ENCODE measurements around the gene AGBL3.
"Not testable (repeated sequence)": the region's sequence is repeated elsewhere in the genome, so short reads cannot be mapped to it uniquely, and the experiment has no call there.

Gene AGBL3

DNA sequence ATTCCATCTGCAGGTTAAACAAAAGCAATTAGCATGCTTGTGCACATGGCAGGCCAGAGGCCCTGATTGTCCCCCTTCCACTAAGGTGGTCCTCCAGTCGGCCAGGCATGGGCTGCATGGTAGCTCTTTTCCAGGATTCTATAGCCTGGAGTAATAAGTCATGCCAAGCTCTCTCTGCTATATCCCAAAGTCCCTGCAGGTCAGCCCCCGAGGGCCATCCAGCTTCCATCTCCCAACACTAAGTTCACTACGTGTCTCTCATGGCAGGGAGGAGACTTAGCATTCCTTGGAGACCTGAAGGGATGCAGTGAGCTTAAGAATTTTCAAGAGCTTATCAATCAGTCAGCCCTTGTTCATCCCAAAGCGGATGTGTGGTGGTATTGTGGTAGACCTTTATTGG is 187.6 kb downstream of the AGBL3 start:
- H3K4me1 ChIP-seq (ENCODE audit: control insufficient read depth, insufficient read depth, low read length); H3K27ac ChIP-seq (ENCODE audit: low read length); DNase-seq (ENCODE audit: low read depth, low spot score); H3K36me3 ChIP-seq (ENCODE audit: control insufficient read depth, insufficient read depth, low read length); H3K27me3 ChIP-seq (ENCODE audit: control insufficient read depth, insufficient read depth, low read length); H3K4me3 ChIP-seq (ENCODE audit: low read length); H3K9me3 ChIP-seq (ENCODE audit: control insufficient read depth, insufficient read depth, low read length): not testable (repeated sequence)
- WGBS (ENCODE audit: insufficient coverage, insufficient read length) = no CpG with 5 or more reads among the region's 4 CpGs

DNA sequence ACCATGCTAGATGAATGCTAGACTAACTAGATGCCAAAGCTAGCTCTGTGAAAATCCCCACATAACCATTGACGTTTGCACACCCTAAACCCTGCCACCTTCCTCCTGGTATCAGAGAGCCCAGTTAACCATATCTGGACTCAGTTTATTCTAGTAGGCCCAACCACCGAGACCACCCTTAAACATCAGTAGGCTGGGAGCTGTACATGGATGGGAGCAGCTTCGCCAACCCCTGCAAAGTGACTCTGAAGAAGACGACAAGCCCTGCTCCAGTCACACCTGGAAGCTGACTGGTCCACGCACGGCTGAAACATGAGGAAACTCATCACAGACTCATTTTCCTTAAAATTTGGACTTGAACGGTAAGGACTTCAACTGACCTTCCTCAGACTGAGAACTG is 188.6 kb downstream of the AGBL3 start:
- WGBS (ENCODE audit: insufficient coverage, insufficient read length) = no CpG with 5 or more reads among the region's 7 CpGs
- H3K27ac ChIP-seq (ENCODE audit: low read length) = no peak overlapping the region
- H3K9me3 ChIP-seq (ENCODE audit: control insufficient read depth, insufficient read depth, low read length) = no peaks in the 10 kb centered on the region
- no peak for DNase-seq (ENCODE audit: low read depth, low spot score)
- H3K4me3 ChIP-seq (ENCODE audit: low read length) = no peak overlapping the region
- no peaks in the 10 kb centered on the region for H3K27me3 ChIP-seq (ENCODE audit: control insufficient read depth, insufficient read depth, low read length)
- H3K36me3 ChIP-seq (ENCODE audit: control insufficient read depth, insufficient read depth, low read length) = no peaks in the 10 kb centered on the region
- H3K4me1 ChIP-seq (ENCODE audit: control insufficient read depth, insufficient read depth, low read length) = peaks cover 5% of the 10 kb centered on the region; the same call in 1 of the 2 replicates

DNA sequence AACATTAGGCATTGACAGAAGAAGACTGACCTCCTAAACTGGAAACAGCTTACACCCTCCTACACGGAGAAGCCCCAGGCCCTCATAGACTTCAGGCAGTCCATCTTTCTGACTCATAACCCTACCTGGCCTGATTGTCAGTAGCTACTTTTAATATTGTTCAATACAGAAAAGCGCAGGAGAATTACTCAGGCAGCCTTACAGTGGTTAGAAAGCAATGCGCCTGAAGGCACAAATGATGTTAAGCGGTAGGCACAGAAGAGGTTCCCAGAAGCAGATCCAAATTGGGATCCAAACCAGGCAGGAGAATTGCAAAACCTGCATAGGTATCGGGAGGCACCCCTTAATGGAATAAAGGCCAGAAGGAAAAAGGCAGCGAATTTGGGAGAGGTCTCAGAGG is 189.6 kb downstream of the AGBL3 start:
- Histone ChIP-seq H3K27me3 (ENCODE audit: control insufficient read depth, insufficient read depth, low read length) (no peaks in the 10 kb centered on the region), H3K27ac (ENCODE audit: low read length) (no peak overlapping the region), H3K36me3 (ENCODE audit: control insufficient read depth, insufficient read depth, low read length) (no peaks in the 10 kb centered on the region), H3K4me3 (ENCODE audit: low read length) (no peak overlapping the region), H3K4me1 (ENCODE audit: control insufficient read depth, insufficient read depth, low read length) (peaks cover 5% of the 10 kb centered on the region; the same call in 1 of the 2 replicates), H3K9me3 (ENCODE audit: control insufficient read depth, insufficient read depth, low read length) (no peaks in the 10 kb centered on the region; the same call in 1 of the 2 replicates)
- DNase-seq (ENCODE audit: low read depth, low spot score) = no peak
- no CpG with 5 or more reads among the region's 6 CpGs for WGBS (ENCODE audit: insufficient coverage, insufficient read length)

GRCh38 chr7:135177028-135177696 is 190.9 kb downstream of the AGBL3 start:
- no CpG with 5 or more reads among the region's 9 CpGs for WGBS (ENCODE audit: insufficient coverage, insufficient read length)
- Histone ChIP-seq H3K36me3 (ENCODE audit: control insufficient read depth, insufficient read depth, low read length) (no peaks in the 10 kb centered on the region), H3K27me3 (ENCODE audit: control insufficient read depth, insufficient read depth, low read length) (no peaks in the 10 kb centered on the region), H3K4me3 (ENCODE audit: low read length) (no peak overlapping the region), H3K4me1 (ENCODE audit: control insufficient read depth, insufficient read depth, low read length) (peaks cover 5% of the 10 kb centered on the region; the same call in 1 of the 2 replicates), H3K9me3 (ENCODE audit: control insufficient read depth, insufficient read depth, low read length) (no peaks in the 10 kb centered on the region; the same call in 1 of the 2 replicates), H3K27ac (ENCODE audit: low read length) (no peak overlapping the region)
- DNase-seq (ENCODE audit: low read depth, low spot score) = no peak

GRCh38 chr7:135178364-135178763 is 192.1 kb downstream of the AGBL3 start:
- Histone ChIP-seq H3K27ac (ENCODE audit: low read length) (no peak overlapping the region), H3K4me3 (ENCODE audit: low read length) (no peak overlapping the region), H3K27me3 (ENCODE audit: control insufficient read depth, insufficient read depth, low read length) (no peaks in the 10 kb centered on the region), H3K9me3 (ENCODE audit: control insufficient read depth, insufficient read depth, low read length) (no peaks in the 10 kb centered on the region; the same call in 1 of the 2 replicates), H3K36me3 (ENCODE audit: control insufficient read depth, insufficient read depth, low read length) (no peaks in the 10 kb centered on the region), H3K4me1 (ENCODE audit: control insufficient read depth, insufficient read depth, low read length) (peaks cover 5% of the 10 kb centered on the region; the same call in 1 of the 2 replicates)
- DNase-seq (ENCODE audit: low read depth, low spot score) = no peak
- WGBS (ENCODE audit: insufficient coverage, insufficient read length) = no CpG with 5 or more reads among the region's 13 CpGs

- no peak overlapping the region for H3K4me3 ChIP-seq (ENCODE audit: low read length)
- H3K9me3 ChIP-seq (ENCODE audit: control insufficient read depth, insufficient read depth, low read length) = no peaks in the 10 kb centered on the region; the same call in 1 of the 2 replicates
- no peaks in the 10 kb centered on the region for H3K36me3 ChIP-seq (ENCODE audit: control insufficient read depth, insufficient read depth, low read length)
- H3K27me3 ChIP-seq (ENCODE audit: control insufficient read depth, insufficient read depth, low read length) = no peaks in the 10 kb centered on the region
- no CpG with 5 or more reads among the region's 8 CpGs for WGBS (ENCODE audit: insufficient coverage, insufficient read length)
- no peak for DNase-seq (ENCODE audit: low read depth, low spot score)
- H3K27ac ChIP-seq (ENCODE audit: low read length) = no peak overlapping the region
- peaks cover 5% of the 10 kb centered on the region; the same call in 1 of the 2 replicates for H3K4me1 ChIP-seq (ENCODE audit: control insufficient read depth, insufficient read depth, low read length)
These were observed 193.1 kb downstream of the AGBL3 start for GRCh38 chr7:135179321-135179925.

- no peaks in the 10 kb centered on the region for H3K36me3 ChIP-seq (ENCODE audit: control insufficient read depth, insufficient read depth, low read length)
- no peak overlapping the region for H3K27ac ChIP-seq (ENCODE audit: low read length)
- H3K27me3 ChIP-seq (ENCODE audit: control insufficient read depth, insufficient read depth, low read length) = no peaks in the 10 kb centered on the region
- no peak for DNase-seq (ENCODE audit: low read depth, low spot score)
- H3K4me1 ChIP-seq (ENCODE audit: control insufficient read depth, insufficient read depth, low read length) = peaks cover 5% of the 10 kb centered on the region; the same call in 1 of the 2 replicates
- H3K9me3 ChIP-seq (ENCODE audit: control insufficient read depth, insufficient read depth, low read length) = no peaks in the 10 kb centered on the region; the same call in 1 of the 2 replicates
- WGBS (ENCODE audit: insufficient coverage, insufficient read length) = no CpG with 5 or more reads among the region's 5 CpGs
- H3K4me3 ChIP-seq (ENCODE audit: low read length) = no peak overlapping the region
These were observed 193.8 kb downstream of the AGBL3 start for GRCh38 chr7:135180122-135180521.

GRCh38 chr7:135181261-135181928 is 195.1 kb downstream of the AGBL3 start:
- no peak for DNase-seq (ENCODE audit: low read depth, low spot score)
- H3K36me3 ChIP-seq (ENCODE audit: control insufficient read depth, insufficient read depth, low read length) = 0 out of 2 replicates have a peak, but pooled peaks cover 5% of the 10 kb centered on the region
- H3K9me3 ChIP-seq (ENCODE audit: control insufficient read depth, insufficient read depth, low read length) = no peaks in the 10 kb centered on the region; the same call in 1 of the 2 replicates
- no peak overlapping the region for H3K4me3 ChIP-seq (ENCODE audit: low read length)
- WGBS (ENCODE audit: insufficient coverage, insufficient read length) = no CpG with 5 or more reads among the region's 3 CpGs
- H3K27ac ChIP-seq (ENCODE audit: low read length) = no peak overlapping the region
- H3K27me3 ChIP-seq (ENCODE audit: control insufficient read depth, insufficient read depth, low read length) = no peaks in the 10 kb centered on the region
- H3K4me1 ChIP-seq (ENCODE audit: control insufficient read depth, insufficient read depth, low read length) = peaks cover 5% of the 10 kb centered on the region; the same call in 1 of the 2 replicates

- Histone ChIP-seq H3K9me3 (ENCODE audit: control insufficient read depth, insufficient read depth, low read length) (no peaks in the 10 kb centered on the region; the same call in 1 of the 2 replicates), H3K4me3 (ENCODE audit: low read length) (no peak overlapping the region)
These were observed 195.8 kb downstream of the AGBL3 start for GRCh38 chr7:135181929-135182678.

DNA sequence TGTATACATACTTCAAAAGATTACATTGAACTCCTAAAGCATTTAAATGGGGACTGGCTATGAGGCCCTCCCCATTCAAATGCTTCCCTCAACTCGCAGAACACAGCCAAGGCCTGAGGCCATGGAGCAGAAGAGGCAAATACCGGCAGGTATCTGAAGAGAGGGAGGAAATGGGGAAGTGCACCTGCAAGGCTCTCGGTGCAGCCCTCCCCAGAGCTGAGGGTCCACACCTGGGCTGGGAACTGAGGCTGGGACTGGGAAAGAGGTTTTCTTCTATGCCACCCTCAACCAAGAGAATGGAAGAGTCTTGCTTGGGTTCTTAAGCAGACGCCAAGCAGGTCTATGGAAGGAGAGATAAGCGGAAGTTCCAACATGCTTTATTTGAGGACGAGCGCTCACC is 197.2 kb downstream of the AGBL3 start:
- no CpG with 5 or more reads among the region's 7 CpGs for WGBS (ENCODE audit: insufficient coverage, insufficient read length)
- H3K4me1 ChIP-seq (ENCODE audit: control insufficient read depth, insufficient read depth, low read length) = no peaks in the 10 kb centered on the region
- H3K27ac ChIP-seq (ENCODE audit: low read length) = no peak overlapping the region
- no peaks in the 10 kb centered on the region; the same call in 1 of the 2 replicates for H3K9me3 ChIP-seq (ENCODE audit: control insufficient read depth, insufficient read depth, low read length)
- H3K27me3 ChIP-seq (ENCODE audit: control insufficient read depth, insufficient read depth, low read length) = no peaks in the 10 kb centered on the region
- peaks cover 12% of the 10 kb centered on the region; the same call in 1 of the 2 replicates for H3K36me3 ChIP-seq (ENCODE audit: control insufficient read depth, insufficient read depth, low read length)
- DNase-seq (ENCODE audit: low read depth, low spot score) = no peak
- no peak overlapping the region for H3K4me3 ChIP-seq (ENCODE audit: low read length)

More at GRCh38 chr7:135181929-135182678, 195.8 kb downstream of the AGBL3 start:
- Histone ChIP-seq H3K36me3 (ENCODE audit: control insufficient read depth, insufficient read depth, low read length) (0 out of 2 replicates have a peak, but pooled peaks cover 8% of the 10 kb centered on the region), H3K27ac (ENCODE audit: low read length) (no peak overlapping the region), H3K4me1 (ENCODE audit: control insufficient read depth, insufficient read depth, low read length) (peaks cover 5% of the 10 kb centered on the region; the same call in 1 of the 2 replicates), H3K27me3 (ENCODE audit: control insufficient read depth, insufficient read depth, low read length) (no peaks in the 10 kb centered on the region)
- no peak for DNase-seq (ENCODE audit: low read depth, low spot score)
- no CpG with 5 or more reads among the region's 31 CpGs for WGBS (ENCODE audit: insufficient coverage, insufficient read length)

Measured in iPS DF 6.9 (cell line).